ENCODE data around the gene EFCAB6.

The EFCAB6 gene

GRCh38 chr22:43802897-43803495 is 9.1 kb downstream of the EFCAB6 start:
- DNase-seq (ENCODE audit: low read depth in 2 of 2) = no peak

- no peak for DNase-seq (ENCODE audit: low read depth in 2 of 2)
Observed at GRCh38 chr22:43800970-43801369, 11.1 kb downstream of the EFCAB6 start.

GRCh38 chr22:43798492-43798891 is 13.6 kb downstream of the EFCAB6 start:
- no peak for DNase-seq (ENCODE audit: low read depth in 2 of 2)

- no peak for DNase-seq (ENCODE audit: low read depth in 2 of 2)
Observed at GRCh38 chr22:43796567-43796966, 15.5 kb downstream of the EFCAB6 start.

- no peak for DNase-seq (ENCODE audit: low read depth in 2 of 2)
Observed at GRCh38 chr22:43795320-43795719, 16.8 kb downstream of the EFCAB6 start.

- no peak for DNase-seq (ENCODE audit: low read depth in 2 of 2)
Observed at GRCh38 chr22:43792905-43793304, 19.2 kb downstream of the EFCAB6 start.

- no peak for DNase-seq (ENCODE audit: low read depth in 2 of 2)
Observed at GRCh38 chr22:43789452-43789851, 22.7 kb downstream of the EFCAB6 start.

GRCh38 chr22:43783777-43784176 is 28.3 kb downstream of the EFCAB6 start:
- no peak for DNase-seq (ENCODE audit: low read depth in 2 of 2)

- no peak for DNase-seq (ENCODE audit: low read depth in 2 of 2)
Observed at GRCh38 chr22:43782448-43782847, 29.7 kb downstream of the EFCAB6 start.

GRCh38 chr22:43777286-43777685 is 34.8 kb downstream of the EFCAB6 start:
- DNase-seq (ENCODE audit: low read depth in 2 of 2) = no peak

- DNase-seq (ENCODE audit: low read depth in 2 of 2) = no peak
Observed at GRCh38 chr22:43776081-43776670, 35.9 kb downstream of the EFCAB6 start.

- no peak for DNase-seq (ENCODE audit: low read depth in 2 of 2)
Observed at GRCh38 chr22:43774318-43774915, 37.7 kb downstream of the EFCAB6 start.

GRCh38 chr22:43772831-43773230 is 39.3 kb downstream of the EFCAB6 start:
- DNase-seq (ENCODE audit: low read depth in 2 of 2) = no peak

GRCh38 chr22:43755452-43755851 is 56.7 kb downstream of the EFCAB6 start:
- DNase-seq (ENCODE audit: low read depth in 2 of 2) = no peak

GRCh38 chr22:43755011-43755410 is 57.1 kb downstream of the EFCAB6 start:
- DNase-seq (ENCODE audit: low read depth in 2 of 2) = no peak

- DNase-seq (ENCODE audit: low read depth in 2 of 2) = no peak
Observed at GRCh38 chr22:43754176-43754575, 57.9 kb downstream of the EFCAB6 start.

GRCh38 chr22:43753688-43754087 is 58.4 kb downstream of the EFCAB6 start:
- DNase-seq (ENCODE audit: low read depth in 2 of 2) = no peak

GRCh38 chr22:43750751-43751150 is 61.4 kb downstream of the EFCAB6 start:
- DNase-seq (ENCODE audit: low read depth in 2 of 2) = no peak

GRCh38 chr22:43749473-43749872 is 62.6 kb downstream of the EFCAB6 start:
- no peak for DNase-seq (ENCODE audit: low read depth in 2 of 2)

- DNase-seq (ENCODE audit: low read depth in 2 of 2) = no peak
Observed at GRCh38 chr22:43747877-43748276, 64.2 kb downstream of the EFCAB6 start.

- DNase-seq (ENCODE audit: low read depth in 2 of 2) = no peak
Observed at GRCh38 chr22:43747058-43747457, 65.0 kb downstream of the EFCAB6 start.

GRCh38 chr22:43745783-43746356 is 66.2 kb downstream of the EFCAB6 start:
- DNase-seq (ENCODE audit: low read depth in 2 of 2) = no peak

- no peak for DNase-seq (ENCODE audit: low read depth in 2 of 2)
Observed at GRCh38 chr22:43745411-43745770, 66.7 kb downstream of the EFCAB6 start.

Measured in stimulated activated CD4-positive, alpha-beta T cell treated with anti-CD3 and anti-CD28 coated beads, Interleukin-1b, Interleukin-23, amount 100 ng/mL, for 1 hour (primary cell).